Frontal cortex (tissue), 4 donors: Measurements from ENCODE around the gene SHC4. TPM values are rescaled to one million over a fixed set of nuclear protein-coding genes. Genes with fewer than 3 reads are reported as not detected.
A peak's percentile ranks its signal among the peaks of the same experiment; 100 is the strongest.

Experiments used
- DNase-seq, 2 donors: peaks; one replicate each; pipeline ENCODE4 v3.0.0; 2012; ENCODE audit warnings: low spot score in 2 of 2
- FAIRE-seq: peaks from 2 replicates; lab custom pipeline; 2012; peaks lifted over from hg19 to GRCh38; lab: Jason Lieb, UNC
- total RNA-seq: library from RNA; depleted of rRNA; stranded (reverse); fragments of >200 nt; gene quantifications from one replicate; pipeline ENCODE4 v1.2.3, GENCODE V29; 2014
- donor health status: control.
- donor health status: control.
- donor health status: control.

SHC4 gene, protein sequence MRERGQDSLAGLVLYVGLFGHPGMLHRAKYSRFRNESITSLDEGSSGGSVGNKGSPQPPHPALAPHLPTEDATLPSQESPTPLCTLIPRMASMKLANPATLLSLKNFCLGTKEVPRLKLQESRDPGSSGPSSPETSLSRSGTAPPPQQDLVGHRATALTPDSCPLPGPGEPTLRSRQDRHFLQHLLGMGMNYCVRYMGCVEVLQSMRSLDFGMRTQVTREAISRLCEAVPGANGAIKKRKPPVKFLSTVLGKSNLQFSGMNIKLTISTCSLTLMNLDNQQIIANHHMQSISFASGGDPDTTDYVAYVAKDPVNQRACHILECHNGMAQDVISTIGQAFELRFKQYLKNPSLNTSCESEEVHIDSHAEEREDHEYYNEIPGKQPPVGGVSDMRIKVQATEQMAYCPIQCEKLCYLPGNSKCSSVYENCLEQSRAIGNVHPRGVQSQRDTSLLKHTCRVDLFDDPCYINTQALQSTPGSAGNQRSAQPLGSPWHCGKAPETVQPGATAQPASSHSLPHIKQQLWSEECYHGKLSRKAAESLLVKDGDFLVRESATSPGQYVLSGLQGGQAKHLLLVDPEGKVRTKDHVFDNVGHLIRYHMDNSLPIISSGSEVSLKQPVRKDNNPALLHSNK
- total RNA-seq = 5.7 TPM

DNA sequence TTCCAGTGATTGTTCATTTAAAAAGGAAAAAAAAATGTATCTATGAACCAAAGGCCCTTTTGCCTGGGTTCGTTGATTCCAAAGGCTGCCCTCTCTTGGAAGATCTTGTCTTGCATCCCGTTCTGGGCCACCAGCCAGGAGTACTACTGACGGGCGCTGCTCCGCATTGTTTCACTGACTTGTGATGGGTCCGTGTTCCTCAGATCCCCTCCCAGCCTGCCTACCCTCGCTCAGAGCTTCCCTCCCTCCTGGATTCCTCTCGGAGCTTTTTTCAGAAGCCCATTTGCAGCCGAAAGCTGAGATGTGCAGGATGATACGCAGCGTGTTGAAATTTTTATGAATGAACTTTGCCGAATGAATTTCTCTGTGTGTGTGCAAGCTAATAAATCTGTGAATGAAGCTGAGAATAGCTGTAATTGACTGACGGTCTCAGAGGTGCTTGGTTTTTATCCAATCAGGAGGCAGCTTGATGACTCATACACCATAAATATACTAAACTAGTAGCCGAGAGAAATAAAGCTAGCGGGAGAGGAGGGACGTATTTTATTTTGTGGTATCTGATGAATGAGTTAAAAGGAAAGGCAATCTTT, at the start of gene SHC4:
TSS of gene SHC4 (minus strand) at position 396 of the 590 bp plus-strand sequence. CDS start 904 bp downstream, outside the sequence.
- FAIRE-seq (no peak), DNase-seq (peak; percentile 67 to 70)

DNA sequence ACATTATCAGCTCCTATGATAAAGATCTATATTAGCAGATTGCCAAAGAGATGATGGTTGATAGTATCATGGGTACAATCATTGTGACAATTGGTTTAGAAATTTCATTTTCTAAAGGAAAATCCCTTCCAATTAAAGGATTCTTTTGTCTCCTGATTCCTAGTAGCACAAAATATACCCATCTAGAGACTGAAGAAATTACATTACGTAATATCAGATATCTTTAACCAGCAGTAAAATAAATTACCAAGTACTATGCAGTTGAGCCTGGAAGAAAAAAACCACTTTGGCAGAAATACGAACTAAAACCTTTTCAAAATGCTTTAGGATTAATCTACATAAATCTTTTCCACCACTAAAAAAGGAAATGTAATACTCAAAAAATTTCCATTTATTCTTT, 35.6 kb upstream of the SHC4 start:
- DNase-seq (no peak), FAIRE-seq (no peak)

DNA sequence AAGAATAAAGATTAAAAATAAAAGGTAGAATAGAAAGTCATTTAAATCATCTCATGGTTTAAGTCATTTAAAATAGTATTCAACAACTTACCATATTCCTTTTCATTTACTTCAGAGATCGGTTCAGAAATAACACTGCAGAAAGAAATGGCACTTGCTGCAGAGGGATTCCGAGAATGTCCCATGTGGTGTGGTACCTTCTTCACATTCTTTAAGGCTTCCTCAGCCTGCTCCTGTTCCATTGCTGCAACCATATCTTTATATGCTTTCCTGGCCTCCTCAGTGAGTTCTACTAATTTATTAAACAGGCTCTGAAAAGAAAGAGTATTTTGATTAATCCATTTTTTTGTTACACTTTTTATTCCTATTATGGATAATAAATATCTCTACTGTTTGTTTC, 32.6 kb upstream of the SHC4 start:
- no peak for DNase-seq
- no peak for FAIRE-seq

DNA sequence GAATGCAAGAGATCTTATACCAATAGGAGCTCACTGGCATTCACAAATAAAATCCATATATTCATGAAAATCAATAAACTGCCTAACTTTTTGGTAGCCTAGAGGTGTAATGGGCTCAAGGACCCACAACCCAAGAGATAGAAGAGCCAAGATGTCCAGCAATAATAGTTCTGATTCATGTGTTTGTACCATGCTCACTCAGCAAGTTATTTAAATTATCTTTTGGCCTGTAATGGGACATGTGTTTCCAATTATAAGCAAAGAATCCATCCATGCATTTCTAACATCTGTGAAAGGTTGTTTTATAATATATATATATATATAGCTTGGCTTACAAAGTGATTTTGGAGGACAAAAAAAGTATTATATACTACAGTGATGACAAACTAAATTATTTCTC, 29.7 kb upstream of the SHC4 start:
- FAIRE-seq (no peak), DNase-seq (no peak)

DNA sequence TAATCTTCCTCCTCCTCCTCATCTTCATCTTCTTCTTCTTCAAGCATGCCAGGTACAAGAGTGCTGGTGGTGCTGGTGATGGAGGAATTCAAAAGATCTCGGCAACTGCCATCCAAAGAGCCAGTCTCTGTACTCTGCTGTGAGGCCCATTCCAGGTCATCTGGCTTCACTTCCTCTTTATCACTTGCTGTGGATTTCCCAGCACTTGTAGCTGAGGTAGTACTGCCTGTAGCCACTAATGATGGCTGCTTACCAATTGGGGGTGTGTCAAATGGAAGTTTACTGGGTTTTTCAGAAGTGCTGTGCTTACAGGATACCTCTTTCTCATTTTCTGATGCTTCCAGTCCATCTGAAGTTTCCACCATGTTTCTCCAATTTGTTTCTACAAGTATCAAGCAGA, 28.8 kb upstream of the SHC4 start:
- DNase-seq (no peak), FAIRE-seq (no peak)

DNA sequence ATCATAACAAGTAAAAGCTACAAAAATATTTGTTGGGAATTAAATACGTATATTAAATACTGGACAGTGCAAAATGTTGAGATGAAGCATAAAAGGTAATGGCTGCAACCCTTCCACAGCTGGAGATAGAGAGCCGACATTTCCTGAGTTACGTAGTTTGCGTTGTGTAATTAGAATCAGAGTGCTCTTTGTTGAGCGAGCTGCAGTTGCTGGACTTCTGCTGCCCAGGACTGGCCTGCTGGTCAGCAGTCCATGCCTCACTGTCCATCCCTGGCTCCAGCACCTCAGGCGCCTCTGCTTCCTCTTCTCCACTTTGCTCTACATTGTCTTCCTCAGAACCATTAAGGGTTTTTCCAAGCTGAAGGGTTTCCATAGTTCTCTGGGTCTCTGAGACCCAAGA, 28.4 kb upstream of the SHC4 start:
- FAIRE-seq (no peak), DNase-seq (no peak)

DNA sequence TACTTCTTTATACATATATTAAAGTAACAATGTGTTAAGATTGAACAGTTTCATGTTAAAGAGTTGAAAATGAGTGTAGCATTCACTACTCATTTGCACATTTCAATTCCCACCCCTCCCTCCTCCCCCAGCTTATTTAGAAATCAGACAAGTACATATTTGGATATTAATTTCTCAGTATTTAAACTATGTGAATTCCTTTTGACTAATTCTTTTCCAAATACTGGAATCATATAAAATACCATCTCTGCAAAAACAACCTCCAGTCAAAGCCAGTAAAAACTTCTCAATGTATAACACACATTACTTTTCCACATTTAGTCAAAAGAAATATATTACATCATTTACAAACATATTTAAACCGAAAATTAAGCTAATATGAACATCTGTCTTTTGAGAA, 25.5 kb upstream of the SHC4 start:
- DNase-seq (no peak), FAIRE-seq (peak; percentile 44)

DNA sequence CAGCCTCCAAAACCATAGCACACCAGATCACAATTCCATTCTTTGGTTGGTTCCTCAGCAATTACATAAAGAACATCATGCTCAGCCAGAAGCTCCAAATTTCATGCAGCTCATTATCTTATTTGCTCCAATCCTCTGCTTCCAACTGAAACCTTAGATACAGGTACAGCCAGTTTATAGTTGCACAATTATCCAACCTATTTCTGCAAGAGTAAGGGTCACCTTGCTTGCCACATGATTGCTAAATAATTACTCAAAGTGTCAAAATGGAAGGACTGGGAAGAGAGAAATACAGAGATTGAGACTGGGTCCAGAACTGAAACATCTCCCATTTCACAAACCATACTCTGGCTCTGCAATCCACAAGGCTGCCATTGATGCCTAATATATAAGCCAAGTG, 23.4 kb upstream of the SHC4 start:
- DNase-seq = no peak
- FAIRE-seq = no peak

DNA sequence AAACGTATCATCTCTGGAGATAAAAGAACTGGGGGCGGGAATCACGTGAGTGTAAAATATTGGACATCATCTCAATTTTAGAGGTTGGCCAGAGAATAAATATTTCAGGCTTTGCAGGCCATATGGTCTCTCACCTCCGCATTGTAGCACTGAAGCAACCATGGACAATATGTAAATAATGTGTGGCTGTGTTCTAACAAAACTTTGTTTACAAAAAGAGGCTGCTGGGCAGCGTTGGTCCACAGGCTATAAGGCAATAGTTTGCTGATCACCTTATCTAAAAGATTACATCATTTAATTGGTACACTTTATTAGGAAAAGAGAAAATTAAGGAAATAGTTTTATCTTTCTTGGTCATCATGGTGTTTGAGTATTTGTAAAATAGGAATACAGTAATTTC, 22.5 kb upstream of the SHC4 start:
- no peak for DNase-seq
- no peak for FAIRE-seq

DNA sequence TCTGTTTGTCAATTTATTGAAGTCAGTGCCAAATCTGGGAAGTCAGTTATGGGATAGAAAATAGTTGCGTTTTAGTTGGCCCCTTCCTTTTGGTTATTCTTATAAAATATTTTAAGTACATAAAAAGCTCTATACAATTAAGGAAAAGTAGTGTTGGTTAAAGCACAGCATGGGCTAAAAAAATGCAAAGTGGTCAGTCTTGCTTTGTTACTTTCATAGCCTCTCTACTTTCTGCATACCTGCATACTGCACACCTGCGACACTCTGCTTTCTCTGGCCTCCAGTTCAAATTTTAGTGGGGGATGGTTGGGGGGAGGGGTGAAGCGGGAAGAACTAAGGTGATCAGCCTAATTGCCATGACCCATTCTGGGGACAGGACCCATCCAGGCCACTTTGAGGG, 21.8 kb upstream of the SHC4 start:
- DNase-seq = no peak
- no peak for FAIRE-seq

DNA sequence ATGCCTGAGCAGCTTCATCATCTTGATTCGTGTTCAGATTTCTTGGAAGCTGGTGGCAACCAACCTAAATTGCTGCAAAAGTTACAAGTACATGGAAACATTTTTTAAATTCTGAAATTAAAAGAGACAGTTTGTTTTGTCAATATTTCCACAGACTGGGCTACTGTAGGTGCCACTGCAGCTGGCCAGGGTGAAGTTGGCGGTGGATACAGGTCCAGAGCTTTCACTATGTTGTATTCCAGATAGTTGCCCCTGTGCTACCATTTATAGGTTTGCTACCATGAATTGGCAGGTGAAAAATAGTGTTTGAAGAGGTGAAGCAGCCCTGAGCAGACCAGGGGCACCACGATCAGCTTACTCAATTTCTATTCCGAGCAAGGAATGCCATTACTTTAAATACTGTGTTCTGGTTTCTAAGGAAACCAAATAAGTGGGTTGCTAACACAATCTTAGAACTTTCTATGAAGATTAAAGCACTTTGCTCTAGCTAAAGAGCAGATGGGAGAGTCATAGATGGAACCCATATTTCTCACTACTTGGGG, 21.2 kb upstream of the SHC4 start:
- DNase-seq (no peak), FAIRE-seq (no peak)

DNA sequence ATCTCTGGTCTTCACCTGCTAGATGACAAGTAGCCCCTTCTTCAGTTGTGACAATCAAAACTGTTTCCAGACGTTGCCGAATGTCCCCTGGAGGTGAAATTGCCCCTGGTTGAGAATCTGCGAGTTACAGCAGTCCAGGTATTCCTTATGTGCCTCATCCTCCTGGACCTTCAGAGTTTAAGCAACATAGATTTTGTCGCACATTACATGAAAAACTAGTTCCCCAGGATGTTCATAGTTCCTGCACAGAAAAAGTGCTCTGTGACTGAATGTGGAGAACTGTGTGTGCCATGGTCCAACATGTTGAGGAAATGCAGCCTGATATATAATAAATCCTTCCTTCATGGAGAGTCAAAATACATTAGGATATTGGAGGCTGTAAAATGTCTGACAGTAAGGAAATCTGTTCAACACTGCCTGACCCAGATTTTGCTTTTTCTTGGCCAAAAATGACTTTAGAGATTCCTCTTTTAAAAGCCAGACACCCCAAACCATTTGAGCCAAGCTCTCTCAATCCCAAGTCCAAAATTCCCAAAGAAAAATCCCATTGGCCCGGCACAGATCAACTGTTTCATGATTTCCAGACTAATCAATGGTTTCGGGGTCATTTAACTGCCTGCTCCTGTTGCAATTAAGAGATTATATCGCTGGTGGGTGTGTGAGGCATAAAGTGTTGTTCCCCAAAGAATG, 20.4 kb upstream of the SHC4 start:
- DNase-seq = no peak
- no peak for FAIRE-seq

DNA sequence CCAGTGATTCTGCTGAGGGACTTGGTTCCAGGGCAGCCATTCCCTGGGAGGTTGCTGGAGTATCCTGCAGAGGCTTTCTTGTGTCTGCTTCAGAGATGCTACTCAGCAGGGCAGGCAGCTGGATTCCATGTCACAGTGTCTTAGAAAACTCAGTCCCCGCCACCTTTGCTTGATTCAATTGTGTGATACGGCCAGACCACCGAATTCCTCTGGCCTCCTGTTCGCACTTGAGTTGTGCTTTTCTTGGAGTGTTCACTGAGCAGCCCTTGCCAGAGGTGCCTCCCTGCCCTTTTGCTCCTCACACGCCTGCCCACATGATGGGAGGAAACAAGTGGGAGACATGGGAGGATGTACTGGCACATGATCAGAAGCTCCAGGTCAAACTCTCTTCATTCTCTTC, 19.6 kb upstream of the SHC4 start:
- no peak for FAIRE-seq
- no peak for DNase-seq

DNA sequence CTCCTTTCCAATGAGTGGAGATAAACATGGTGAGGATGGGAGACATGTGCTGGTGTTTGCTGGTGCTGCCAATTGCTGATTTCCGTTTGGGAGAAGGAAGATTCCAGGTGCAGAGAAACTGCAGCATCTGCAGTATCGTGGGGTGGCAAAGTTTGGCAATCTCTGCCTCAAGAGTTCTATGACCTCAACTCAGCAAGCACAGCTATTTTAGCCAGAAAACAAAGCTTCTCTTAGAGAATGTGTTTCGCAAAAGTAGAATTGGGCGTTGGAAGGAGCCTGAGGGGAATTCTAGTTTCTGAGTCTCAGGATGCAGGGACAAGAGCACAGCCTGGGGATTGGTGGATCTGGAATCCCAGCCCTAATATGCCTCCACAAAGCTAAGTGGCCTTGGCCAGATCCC, 18.2 kb upstream of the SHC4 start:
- DNase-seq (no peak), FAIRE-seq (no peak)

DNA sequence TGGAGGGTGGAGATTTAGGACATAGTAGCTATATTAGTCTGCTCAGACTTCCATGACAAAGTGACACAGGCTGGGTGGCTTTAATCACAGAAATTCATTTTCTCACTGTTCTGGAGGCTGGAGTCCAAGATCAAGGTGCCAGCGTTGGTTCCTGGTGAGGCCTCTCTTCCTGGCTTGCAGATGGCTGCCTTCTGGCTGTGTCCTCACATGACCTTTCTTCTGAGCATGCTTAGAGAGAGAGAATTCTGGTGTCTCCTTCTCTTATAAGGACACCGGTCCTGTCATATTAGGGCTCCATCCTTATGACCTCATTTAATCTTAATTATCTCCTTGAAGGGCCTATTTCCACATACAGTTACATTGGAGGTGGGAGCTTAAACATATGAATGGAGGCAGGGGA, 14.9 kb upstream of the SHC4 start:
- FAIRE-seq (no peak), DNase-seq (no peak)

DNA sequence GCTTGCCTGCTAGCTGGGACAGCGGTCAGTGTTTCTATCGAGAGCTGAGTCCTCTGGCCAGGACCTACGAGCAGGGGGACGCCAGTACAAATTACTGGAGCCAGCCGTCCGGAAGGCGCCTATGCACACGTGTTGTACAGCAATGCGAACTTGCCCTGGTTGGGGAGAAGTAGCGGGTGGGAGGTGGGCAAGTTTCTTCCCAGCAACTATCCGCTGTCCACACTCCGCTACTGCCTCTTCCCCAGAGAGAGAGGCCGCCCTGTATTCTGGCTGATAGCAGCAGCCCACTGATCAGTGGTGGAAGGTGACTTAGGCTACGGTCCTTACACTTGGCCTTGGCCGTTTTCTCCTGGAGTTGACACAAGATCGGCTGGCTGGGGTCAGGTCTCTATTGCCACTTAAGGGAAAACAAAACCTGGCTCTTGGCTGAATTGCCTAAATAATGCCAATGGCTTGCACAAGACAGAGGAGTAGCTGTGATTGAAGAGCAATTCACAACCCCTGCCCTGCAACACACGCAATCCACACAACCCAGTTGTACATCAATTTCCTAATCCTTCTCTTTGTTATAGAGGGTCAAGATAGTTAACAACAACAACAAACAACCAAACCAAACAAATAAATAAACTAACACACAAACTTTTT, 12.8 kb upstream of the SHC4 start:
- FAIRE-seq = no peak
- DNase-seq = no peak

DNA sequence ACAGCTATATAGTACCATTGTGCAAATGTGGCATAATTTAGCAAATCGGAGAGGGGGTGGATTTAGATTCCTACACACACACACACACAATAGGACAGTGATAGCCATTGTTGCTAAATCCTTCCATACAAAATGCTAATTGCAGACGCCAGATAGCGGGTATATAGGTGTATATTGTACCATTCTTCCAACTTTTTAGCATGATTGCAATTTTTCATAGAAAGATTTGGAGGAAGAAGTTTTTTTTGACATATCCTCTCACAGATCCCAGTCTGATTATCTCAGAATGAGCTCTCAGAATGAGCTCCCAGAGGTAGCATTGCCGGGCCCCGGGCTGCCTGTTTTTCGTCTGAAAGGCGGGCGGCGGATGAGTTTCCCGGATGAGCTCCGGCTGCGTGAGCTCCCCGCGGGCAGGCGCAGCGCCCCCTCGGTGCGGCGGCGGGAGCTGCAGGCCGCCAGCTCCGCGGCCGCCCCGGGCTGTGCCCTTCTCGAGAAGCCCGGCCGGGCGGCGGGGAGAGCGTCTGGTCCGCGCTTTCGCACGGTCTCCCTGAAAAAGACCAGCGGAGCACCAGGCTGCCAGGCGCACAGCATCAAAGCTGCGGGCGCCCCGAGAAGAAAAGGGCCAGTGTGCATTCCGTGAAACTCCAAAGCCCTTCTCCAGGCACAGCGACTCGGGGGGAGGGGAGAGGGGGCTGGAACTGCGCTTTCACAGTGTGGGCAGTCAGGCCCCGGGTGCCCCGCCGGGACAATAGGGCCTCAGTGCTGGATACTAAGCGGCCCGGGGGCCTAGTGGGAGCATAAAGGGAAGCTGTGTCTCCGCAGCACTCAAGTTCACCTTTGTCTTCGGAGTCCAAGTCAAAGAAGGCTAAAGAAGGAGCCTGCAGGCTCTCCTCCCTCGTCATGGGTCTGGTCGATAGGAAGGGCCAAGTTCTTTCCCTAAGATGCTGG, 12.0 kb upstream of the SHC4 start:
- DNase-seq (peak; percentile 78), FAIRE-seq (no peak)

DNA sequence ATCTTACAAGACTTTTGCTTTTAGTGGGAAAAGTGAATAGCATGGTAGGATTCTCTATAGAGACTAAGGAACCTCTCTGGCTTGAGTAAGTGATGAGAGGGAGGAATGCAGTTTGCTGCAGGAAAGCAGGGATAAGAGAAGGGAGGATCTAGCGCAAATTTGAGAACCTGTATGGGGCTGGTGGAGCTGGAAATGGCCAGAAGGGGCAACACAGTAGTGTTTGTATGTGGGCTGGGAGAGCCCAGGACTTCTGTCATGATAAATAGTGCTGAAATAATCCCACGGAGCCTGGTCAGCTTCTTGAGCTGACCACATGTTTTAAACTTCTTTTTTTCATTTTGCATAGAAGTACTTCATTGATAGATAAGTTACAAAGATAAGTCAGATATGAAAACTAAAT, 11.2 kb upstream of the SHC4 start:
- DNase-seq (no peak), FAIRE-seq (no peak)
